ENCODE results near the gene MYO3B.

DNA sequence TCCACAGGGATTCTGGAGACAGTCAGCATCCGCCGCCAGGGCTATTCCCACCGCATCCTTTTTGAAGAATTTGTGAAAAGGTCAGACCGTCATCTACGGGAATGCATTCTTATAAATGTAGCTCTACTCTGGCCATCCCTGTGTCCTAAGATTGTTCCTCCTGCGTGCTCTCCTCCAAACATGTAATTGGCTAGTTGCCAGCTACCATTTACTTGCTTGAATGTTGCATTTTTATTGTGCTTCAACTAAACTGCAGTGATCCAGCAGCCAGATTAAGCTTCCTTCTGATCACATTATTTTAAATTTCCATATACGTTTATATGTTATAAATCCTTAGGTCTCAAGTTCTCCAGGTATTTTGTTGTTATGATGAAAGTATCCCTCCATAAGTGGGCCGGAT lies 288.7 kb downstream of the MYO3B start:
- TF ChIP-seq POLR2A (IDR thresholded peaks at IDR 0.05), result no peak
- TF ChIP-seq CTCF (IDR thresholded peaks at IDR 0.05), result no peak
- no peak for TF ChIP-seq EP300 (IDR thresholded peaks at IDR 0.05)
- no peak for TF ChIP-seq POLR2AphosphoS5 (IDR thresholded peaks at IDR 0.05)
